A673 (cell line): ENCODE results near the gene SCN10A. TPM values are rescaled to one million over a fixed set of nuclear protein-coding genes. Genes with fewer than 3 reads are reported as not detected.

Experiments used
- BruUV-seq: library from RNA; stranded (reverse); fragments of 400-500 nt; replicated peaks from 2 replicates; lab custom pipeline; 2021; lab: Mats Ljungman, UMichigan
- CTCF ChIA-PET: fragments of 300-600 bp; sonication (Branson Sonifier 250); formaldehyde crosslinking; loops from one replicate; lab custom pipeline; 2022; ENCODE audit warnings: antibody characterized with exemption; lab: Charles Lee
- POLR2A ChIA-PET: fragments of 300-600 bp; sonication (Branson Sonifier 250); formaldehyde crosslinking; loops from one replicate; lab custom pipeline; 2022; ENCODE audit warnings: antibody characterized with exemption; ENCODE audit not compliant: low non-redundant PET; lab: Charles Lee
- DNase-seq: peaks from one replicate; pipeline ENCODE4 v3.0.0-alpha.2; 2015; ENCODE audit warnings: low spot score
- H3K27ac ChIP-seq: fragments of 200-600 bp; sonication (generic); 2 replicates; pipeline ENCODE4 v1.5.1; 2016; ENCODE audit warnings: mixed run types, low read depth, mild to moderate bottlenecking, mixed read lengths, antibody characterized with exemption, low read length; ENCODE audit not compliant: poor library complexity, severe bottlenecking
- H3K27me3 ChIP-seq: fragments of 200-600 bp; sonication (generic); replicated peaks from 2 replicates; pipeline ENCODE4 v1.6.1; 2017; ENCODE audit warnings: mixed run types, low read depth, mild to moderate bottlenecking, mixed read lengths, antibody characterized with exemption, low read length; ENCODE audit not compliant: insufficient read depth, poor library complexity
- H3K36me3 ChIP-seq: fragments of 200-600 bp; sonication (generic); 2 replicates; pipeline ENCODE4 v1.6.1; 2016; ENCODE audit warnings: mixed run types, mild to moderate bottlenecking, mixed read lengths, antibody characterized with exemption, low read length; ENCODE audit not compliant: insufficient read depth, poor library complexity, severe bottlenecking
- H3K4me1 ChIP-seq: fragments of 200-600 bp; sonication (generic); 2 replicates; pipeline ENCODE4 v1.6.1; 2017; ENCODE audit warnings: mixed run types, mild to moderate bottlenecking, mixed read lengths, antibody characterized with exemption, low read length; ENCODE audit not compliant: insufficient read depth, poor library complexity, severe bottlenecking
- H3K4me3 ChIP-seq: fragments of 200-600 bp; sonication (generic); 2 replicates; pipeline ENCODE4 v1.5.1; 2016; ENCODE audit warnings: low read depth, mixed run types, mild to moderate bottlenecking, mixed read lengths, low read length; ENCODE audit not compliant: poor library complexity, severe bottlenecking
- H3K9me3 ChIP-seq: fragments of 200-600 bp; sonication (generic); 2 replicates; pipeline ENCODE4 v1.6.1; 2016; ENCODE audit warnings: mixed run types, low read depth, mild to moderate bottlenecking, mixed read lengths, antibody characterized with exemption, low read length; ENCODE audit not compliant: poor library complexity, severe bottlenecking
- EZH2 ChIP-seq: fragments of 200-600 bp; sonication (generic); IDR thresholded peaks from 2 replicates; pipeline ENCODE4 v1.6.1; 2017; ENCODE audit warnings: borderline replicate concordance, low read depth, mild to moderate bottlenecking, mixed read lengths, antibody characterized with exemption, low read length; ENCODE audit not compliant: poor library complexity, severe bottlenecking
- intact Hi-C: fragments of 100-400 bp; cut with micrococcal nuclease; formaldehyde crosslinking; loops from one replicate; pipeline ENCODE4 v1.10.0; 2022; ENCODE audit not compliant: unreplicated experiment
- total RNA-seq: library from RNA; stranded (reverse); gene quantifications from 2 replicates; pipeline ENCODE4 v1.2.3, GENCODE V29; 2021
- TF ChIP-seq, protein P1 (sequence below): fragments of 300-800, 200-600 bp; sonication (generic); conservative IDR thresholded peaks from 2 replicates; pipeline ENCODE4 v1.5.1; 2017; ENCODE audit warnings: low read depth, mild to moderate bottlenecking, antibody characterized with exemption, low read length, moderate library complexity, mixed read lengths

SCN10A gene
- total RNA-seq, 1 experiment from 2014 or later: not detected

DNA sequence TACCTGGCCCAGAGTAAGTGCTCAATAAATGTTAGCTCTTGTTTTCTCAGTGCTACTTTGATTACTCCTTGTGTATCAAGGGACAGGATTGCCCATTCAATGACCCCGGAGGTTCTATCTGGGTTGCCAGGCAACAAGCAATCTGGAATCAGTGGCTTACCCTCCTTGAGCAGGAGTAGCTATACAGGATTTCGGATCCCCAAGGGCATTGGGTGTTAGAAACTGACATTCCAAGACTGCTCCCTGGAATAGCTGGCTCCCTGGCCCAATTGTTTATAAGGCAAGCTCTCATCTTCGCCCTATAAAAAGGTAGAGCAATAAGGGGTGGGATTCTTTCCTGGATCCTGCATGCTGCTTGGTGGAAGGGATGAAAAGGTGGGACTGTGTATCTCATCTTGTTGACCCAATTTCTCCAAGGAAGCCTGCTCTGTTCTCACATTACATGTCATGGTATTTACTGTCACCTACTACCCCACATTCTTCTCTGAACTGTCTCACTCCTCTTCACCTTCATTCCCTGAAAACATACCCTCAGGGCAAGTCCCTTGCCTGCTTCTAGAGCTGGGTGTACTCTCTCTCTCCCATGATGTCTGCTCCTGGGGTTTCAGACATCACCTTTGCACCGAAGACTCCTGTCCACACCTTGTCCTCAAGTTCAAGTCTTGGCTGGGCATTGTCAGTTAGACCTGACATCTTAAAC lies 26.4 kb upstream of the SCN10A start:
- intact Hi-C loops: no loop called here
- CTCF ChIA-PET: no interaction called here
- BruUV-seq: no TSS peak
- POLR2A ChIA-PET: no interaction called here
- no peaks in the 10 kb centered on the region for H3K36me3 ChIP-seq
- TF ChIP-seq EZH2: no peak
- TF ChIP-seq, protein P1, sequence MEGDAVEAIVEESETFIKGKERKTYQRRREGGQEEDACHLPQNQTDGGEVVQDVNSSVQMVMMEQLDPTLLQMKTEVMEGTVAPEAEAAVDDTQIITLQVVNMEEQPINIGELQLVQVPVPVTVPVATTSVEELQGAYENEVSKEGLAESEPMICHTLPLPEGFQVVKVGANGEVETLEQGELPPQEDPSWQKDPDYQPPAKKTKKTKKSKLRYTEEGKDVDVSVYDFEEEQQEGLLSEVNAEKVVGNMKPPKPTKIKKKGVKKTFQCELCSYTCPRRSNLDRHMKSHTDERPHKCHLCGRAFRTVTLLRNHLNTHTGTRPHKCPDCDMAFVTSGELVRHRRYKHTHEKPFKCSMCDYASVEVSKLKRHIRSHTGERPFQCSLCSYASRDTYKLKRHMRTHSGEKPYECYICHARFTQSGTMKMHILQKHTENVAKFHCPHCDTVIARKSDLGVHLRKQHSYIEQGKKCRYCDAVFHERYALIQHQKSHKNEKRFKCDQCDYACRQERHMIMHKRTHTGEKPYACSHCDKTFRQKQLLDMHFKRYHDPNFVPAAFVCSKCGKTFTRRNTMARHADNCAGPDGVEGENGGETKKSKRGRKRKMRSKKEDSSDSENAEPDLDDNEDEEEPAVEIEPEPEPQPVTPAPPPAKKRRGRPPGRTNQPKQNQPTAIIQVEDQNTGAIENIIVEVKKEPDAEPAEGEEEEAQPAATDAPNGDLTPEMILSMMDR: no peak
- no peak overlapping the region for H3K27ac ChIP-seq
- no peaks in the 10 kb centered on the region for H3K4me1 ChIP-seq
- H3K4me3 ChIP-seq: no peak overlapping the region
- peaks cover 21% of the 10 kb centered on the region for H3K27me3 ChIP-seq
- no peak for DNase-seq
- H3K9me3 ChIP-seq: no peaks in the 10 kb centered on the region

DNA sequence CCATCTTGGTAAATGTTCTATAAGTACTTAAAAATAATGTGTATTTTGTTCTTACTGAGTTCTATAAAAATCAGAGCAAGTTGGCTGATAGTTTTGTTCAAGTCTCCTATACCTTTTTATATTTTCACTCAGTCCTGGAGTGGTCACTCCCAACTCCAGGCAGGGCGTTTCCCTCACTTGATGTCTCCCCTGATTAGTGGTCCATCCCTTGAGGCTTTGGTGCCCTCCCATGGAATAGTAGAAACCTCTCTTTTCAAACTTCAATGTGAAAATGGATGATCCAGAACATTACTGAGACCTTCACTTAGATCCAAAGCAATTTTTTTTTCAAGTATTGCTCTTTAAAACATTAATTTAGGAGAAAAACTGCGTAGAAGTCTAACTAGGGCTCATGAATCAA lies 25.0 kb upstream of the SCN10A start:
- no TSS peak for BruUV-seq
- H3K36me3 ChIP-seq: no peaks in the 10 kb centered on the region
- no peak for DNase-seq
- no peak overlapping the region for H3K4me3 ChIP-seq
- no peaks in the 10 kb centered on the region for H3K9me3 ChIP-seq
- no peak overlapping the region for H3K27ac ChIP-seq
- H3K4me1 ChIP-seq: no peaks in the 10 kb centered on the region
- peaks cover 21% of the 10 kb centered on the region for H3K27me3 ChIP-seq
- ChIA-PET POLR2A (no interaction called here), CTCF (no interaction called here)
- intact Hi-C loops: no loop called here
- TF ChIP-seq, protein P1: no peak
- no peak for TF ChIP-seq EZH2

DNA sequence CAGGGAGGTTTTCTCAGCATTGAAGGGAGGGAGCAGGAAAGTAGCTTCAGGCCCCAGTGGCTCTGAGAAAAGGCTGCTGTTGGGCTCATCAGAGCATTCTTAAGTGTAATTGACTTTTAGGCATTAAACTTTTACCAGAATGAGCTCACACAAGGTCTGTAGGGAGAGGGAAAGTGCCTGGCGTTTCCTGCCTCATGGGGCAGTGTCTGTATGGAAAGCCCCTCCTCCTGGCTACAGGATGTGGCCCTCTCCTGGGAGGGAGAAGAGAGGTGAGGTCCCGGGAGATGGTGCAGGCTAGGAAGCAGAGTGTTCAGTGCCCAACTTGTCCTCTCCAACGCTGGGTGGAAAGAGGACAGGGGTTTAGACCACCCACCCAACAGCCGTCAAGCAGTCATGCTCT lies 21.3 kb upstream of the SCN10A start:
- no peaks in the 10 kb centered on the region for H3K36me3 ChIP-seq
- intact Hi-C loops: loop anchor here (10.0 kb wide), 1 partner anchor 103 kb away; no protein-coding TSS in a partner anchor
- DNase-seq: no peak
- no peak overlapping the region for H3K4me3 ChIP-seq
- H3K27ac ChIP-seq: no peak overlapping the region
- H3K27me3 ChIP-seq: peaks cover 21% of the 10 kb centered on the region
- H3K4me1 ChIP-seq: no peaks in the 10 kb centered on the region
- BruUV-seq: no TSS peak
- ChIA-PET CTCF (no interaction called here), POLR2A (no interaction called here)
- H3K9me3 ChIP-seq: no peaks in the 10 kb centered on the region
- TF ChIP-seq EZH2: no peak
- TF ChIP-seq, protein P1: no peak
